Activated CD4-positive, alpha-beta T cell treated with anti-CD3 and anti-CD28 coated beads for 36 hours (primary cell): ENCODE data around the gene MRPS11. TPM values are rescaled to one million over a fixed set of nuclear protein-coding genes. Genes with fewer than 3 reads are reported as not detected.
A peak's percentile ranks its signal among the peaks of the same experiment; 100 is the strongest.
"Not testable (repeated sequence)": the region's sequence is repeated elsewhere in the genome, so short reads cannot be mapped to it uniquely, and the experiment has no call there.

Experiments
- ATAC-seq: fragments of 200-7000 bp; cut with Tn5 transposase; one replicate; pipeline ENCODE4 v1.10.0; 2021; ENCODE audit warnings: mild to moderate bottlenecking, moderate library complexity
- CTCF ChIA-PET: fragments of 350-600 bp; sonication (Branson Sonifier 250); formaldehyde crosslinking; loops from one replicate; lab custom pipeline; 2021; ENCODE audit warnings: antibody characterized with exemption; lab: Charles Lee
- POLR2A ChIA-PET: fragments of 350-600 bp; sonication (Branson Sonifier 250); formaldehyde crosslinking; loops from one replicate; lab custom pipeline; 2021; ENCODE audit warnings: antibody characterized with exemption, inconsistent platforms; lab: Charles Lee
- DNase-seq: peaks from one replicate; pipeline ENCODE4 v3.0.0-alpha.2; 2020
- H3K27ac Mint-ChIP-seq: one replicate; pipeline ENCODE4 v1.8.0; 2021; ENCODE audit warnings: mixed read lengths
- H3K27me3 Mint-ChIP-seq: one replicate; pipeline ENCODE4 v1.8.0; 2021; ENCODE audit warnings: mixed read lengths
- H3K36me3 Mint-ChIP-seq: one replicate; pipeline ENCODE4 v1.8.0; 2021; ENCODE audit warnings: low read depth, mixed read lengths
- H3K4me1 Mint-ChIP-seq: one replicate; pipeline ENCODE4 v1.8.0; 2021; ENCODE audit warnings: mixed read lengths
- H3K4me3 Mint-ChIP-seq: one replicate; pipeline ENCODE4 v1.8.0; 2021; ENCODE audit warnings: mild to moderate bottlenecking, moderate library complexity, mixed read lengths
- H3K9me3 Mint-ChIP-seq: one replicate; pipeline ENCODE4 v1.8.0; 2021; ENCODE audit warnings: low read depth, mixed read lengths
- intact Hi-C, 2 experiments: fragments of 100-400 bp; cut with DNase I in 1 of 2; cut with micrococcal nuclease in 1 of 2; formaldehyde crosslinking; loops; one replicate each; pipeline versions ENCODE4 v1.14.2 to v1.15.1; 2022 to 2024; cut with DNase I, micrococcal nuclease
- total RNA-seq, 2 experiments: library from RNA; stranded (reverse); gene quantifications; one replicate each; pipeline ENCODE4 v1.2.3, GENCODE V29; 2021

The MRPS11 gene
- 10 to 100 TPM; 58.3 to 67.1 TPM for total RNA-seq

GRCh38 chr15:88467073-88467934 is at the start of gene MRPS11, which contains the start of gene MRPL46:
Gene MRPS11, plus strand, starts transcription at chr15:88467708. Its CDS starts 10 bp downstream, at chr15:88467718.
Gene MRPL46, minus strand, starts transcription at chr15:88467388. Its CDS starts 11 bp downstream, at chr15:88467377.
- peak; percentile 94 for DNase-seq
- POLR2A ChIA-PET: interaction anchor here (0.9 to 1.5 kb wide), 6 partner anchors 9 to 197 kb away, joined by 3 to 5 read pairs (median 3); partner anchors contain the start of gene ISG20
- H3K4me3 Mint-ChIP-seq: peak within 1 kb of the TSS; percentile 86
- intact Hi-C loops: loop anchor here (1.0 to 2.0 kb wide), 4 partner anchors 79 to 197 kb away; partner anchors contain the start of genes DET1 (in 2 of the 2) and AEN (in 1 of the 2)
- peaks cover 29% of the 10 kb centered on the region for H3K36me3 Mint-ChIP-seq
- no peaks in the 10 kb centered on the region for H3K27me3 Mint-ChIP-seq
- peaks cover 26% of the 10 kb centered on the region for H3K4me1 Mint-ChIP-seq
- no peaks in the 10 kb centered on the region for H3K9me3 Mint-ChIP-seq
- CTCF ChIA-PET: interaction anchor here (0.6 to 3.5 kb wide), 11 partner anchors 11 to 1023 kb away, joined by 3 to 16 read pairs (median 3); partner anchors contain the start of genes ACAN and ISG20
- peak within 1 kb of the TSS; percentile 98 for H3K27ac Mint-ChIP-seq
- ATAC-seq: peak; percentile 84

- intact Hi-C loops: loop anchor here in 1 of 2 experiments (1.0 to 2.0 kb wide), 3 partner anchors 21 to 46 kb away; no protein-coding TSS in a partner anchor
- no peaks in the 10 kb centered on the region for H3K36me3 Mint-ChIP-seq
- ATAC-seq: peak; percentile 97
- peaks cover 2% of the 10 kb centered on the region for H3K9me3 Mint-ChIP-seq
- POLR2A ChIA-PET: interaction anchor here (1.0 to 1.2 kb wide), 2 partner anchors 12 to 48 kb away, joined by 3 read pairs; partner anchors contain the start of genes MRPL46 and MRPS11
- H3K4me3 Mint-ChIP-seq: no peak overlapping the region
- H3K27me3 Mint-ChIP-seq: peaks cover 31% of the 10 kb centered on the region
- no peak overlapping the region for H3K27ac Mint-ChIP-seq
- CTCF ChIA-PET: interaction anchor here (0.8 to 1.2 kb wide), 3 partner anchors 18 to 97 kb away, joined by 3 to 5 read pairs (median 3); no protein-coding TSS in a partner anchor
- no peak for DNase-seq
- H3K4me1 Mint-ChIP-seq: peaks cover 17% of the 10 kb centered on the region
Measured at GRCh38 chr15:88419830-88420229, 47.7 kb upstream of the MRPS11 start.

GRCh38 chr15:88423331-88423730 is 44.2 kb upstream of the MRPS11 start:
- H3K27me3 Mint-ChIP-seq: peaks cover 19% of the 10 kb centered on the region
- no peak for ATAC-seq
- no peak overlapping the region for H3K4me3 Mint-ChIP-seq
- CTCF ChIA-PET: no interaction called here
- H3K27ac Mint-ChIP-seq: no peak overlapping the region
- peaks cover 17% of the 10 kb centered on the region for H3K4me1 Mint-ChIP-seq
- POLR2A ChIA-PET: no interaction called here
- DNase-seq: no peak
- no peaks in the 10 kb centered on the region for H3K36me3 Mint-ChIP-seq
- intact Hi-C loops: no loop called here
- H3K9me3 Mint-ChIP-seq: peaks cover 2% of the 10 kb centered on the region

DNA sequence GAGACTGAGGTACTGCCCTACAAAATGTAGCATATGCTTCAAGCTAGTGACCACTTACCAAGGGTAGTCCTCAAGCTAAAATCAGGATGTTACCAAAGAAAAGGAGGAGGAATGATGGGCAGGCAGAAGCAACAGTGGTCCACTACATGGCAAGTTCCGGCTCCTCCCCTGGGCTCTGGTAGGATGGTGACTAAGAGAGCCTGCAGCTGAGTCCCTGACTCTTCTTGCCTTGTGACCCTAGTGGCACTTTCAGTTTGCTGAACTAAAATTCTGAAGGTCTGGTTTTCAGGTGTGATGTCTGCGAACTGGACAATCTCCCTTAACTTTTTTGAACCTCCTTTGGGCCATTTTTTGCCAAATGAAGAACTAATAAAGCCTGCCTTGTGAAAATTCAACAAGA is 41.2 kb upstream of the MRPS11 start:
- H3K27ac Mint-ChIP-seq: no peak overlapping the region
- no peaks in the 10 kb centered on the region for H3K36me3 Mint-ChIP-seq
- H3K9me3 Mint-ChIP-seq: no peaks in the 10 kb centered on the region
- H3K27me3 Mint-ChIP-seq: peaks cover 15% of the 10 kb centered on the region
- intact Hi-C loops: no loop called here
- no peaks in the 10 kb centered on the region for H3K4me1 Mint-ChIP-seq
- CTCF ChIA-PET: interaction anchor here (0.7 to 1.4 kb wide), 4 partner anchors 9 to 150 kb away, joined by 3 to 6 read pairs (median 4); no protein-coding TSS in a partner anchor
- H3K4me3 Mint-ChIP-seq: no peak overlapping the region
- POLR2A ChIA-PET: no interaction called here
- DNase-seq: no peak
- ATAC-seq: no peak

DNA sequence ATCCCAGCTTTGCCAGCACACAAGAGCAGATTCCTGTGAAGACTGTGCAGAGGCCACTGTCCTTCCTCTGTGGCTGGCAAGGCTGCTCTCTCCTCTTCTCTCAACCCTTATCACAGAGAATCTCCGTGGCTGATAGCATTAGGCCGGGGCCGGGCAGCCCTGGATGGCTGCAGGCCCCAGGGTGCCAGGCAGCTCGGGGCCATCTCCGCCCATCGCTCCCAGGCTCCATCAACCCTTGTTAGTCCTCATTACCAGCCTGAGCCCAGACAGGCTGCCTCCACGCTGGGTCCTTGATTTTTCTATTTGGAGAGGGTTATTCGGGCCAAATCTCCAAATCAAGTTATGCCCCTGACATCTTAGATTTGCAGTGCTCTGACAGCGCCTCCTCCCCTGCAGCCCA is 39.5 kb upstream of the MRPS11 start:
- POLR2A ChIA-PET: no interaction called here

DNA sequence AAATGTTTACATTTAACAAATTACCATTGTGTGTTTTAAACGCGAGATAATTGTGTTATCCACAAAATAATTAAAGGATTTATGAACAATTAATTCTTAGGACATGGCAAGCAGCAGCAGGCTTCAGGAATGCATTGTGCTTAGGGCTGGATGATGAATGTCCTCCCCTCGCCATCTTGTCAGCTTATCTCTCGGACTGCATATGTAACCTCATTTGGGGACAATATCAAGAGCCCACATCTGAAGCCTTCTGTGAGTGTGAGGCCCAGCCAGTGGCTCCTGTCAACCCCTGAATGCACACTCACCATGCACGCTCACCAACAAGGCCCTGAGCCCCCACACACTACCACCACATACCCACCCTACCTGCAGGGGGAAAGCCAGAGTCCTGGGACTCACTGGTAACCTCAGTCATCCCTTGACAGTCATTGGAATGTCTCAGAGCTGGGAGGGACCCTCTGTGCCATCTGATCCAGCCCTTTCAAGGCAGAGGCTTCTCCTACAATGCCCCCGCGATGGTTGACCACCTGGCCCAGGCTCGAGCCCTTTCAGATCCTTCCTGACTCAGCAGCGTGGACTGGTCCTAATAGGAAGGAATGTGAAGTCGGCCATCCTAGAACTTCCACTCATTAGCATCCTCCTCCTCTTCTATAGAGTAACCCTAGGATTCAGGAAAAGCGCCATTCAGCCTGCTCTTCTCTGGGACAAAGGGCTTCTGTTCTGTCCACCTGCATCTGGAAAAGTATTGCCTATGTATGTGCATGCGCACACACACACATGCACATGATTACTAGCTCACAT is 38.5 kb upstream of the MRPS11 start:
- no peak for ATAC-seq
- no peaks in the 10 kb centered on the region for H3K36me3 Mint-ChIP-seq
- intact Hi-C loops: no loop called here
- no peak for DNase-seq
- H3K27ac Mint-ChIP-seq: no peak overlapping the region
- peaks cover 13% of the 10 kb centered on the region for H3K27me3 Mint-ChIP-seq
- CTCF ChIA-PET: interaction anchor here (0.6 to 0.9 kb wide), 2 partner anchors 185 to 408 kb away, joined by 3 to 4 read pairs; no protein-coding TSS in a partner anchor
- no peaks in the 10 kb centered on the region for H3K4me1 Mint-ChIP-seq
- no peak overlapping the region for H3K4me3 Mint-ChIP-seq
- POLR2A ChIA-PET: no interaction called here
- H3K9me3 Mint-ChIP-seq: no peaks in the 10 kb centered on the region

More for the DNA sequence above, 39.5 kb upstream of the MRPS11 start:
- H3K36me3 Mint-ChIP-seq: no peaks in the 10 kb centered on the region
- H3K27ac Mint-ChIP-seq: no peak overlapping the region
- H3K9me3 Mint-ChIP-seq: no peaks in the 10 kb centered on the region
- H3K27me3 Mint-ChIP-seq: peaks cover 14% of the 10 kb centered on the region
- no peak overlapping the region for H3K4me3 Mint-ChIP-seq
- ATAC-seq (no peak), DNase-seq (no peak)
- no peaks in the 10 kb centered on the region for H3K4me1 Mint-ChIP-seq
- CTCF ChIA-PET: interaction anchor here (0.6 to 0.9 kb wide), 3 partner anchors 149 to 407 kb away, joined by 3 read pairs; no protein-coding TSS in a partner anchor
- intact Hi-C loops: no loop called here

DNA sequence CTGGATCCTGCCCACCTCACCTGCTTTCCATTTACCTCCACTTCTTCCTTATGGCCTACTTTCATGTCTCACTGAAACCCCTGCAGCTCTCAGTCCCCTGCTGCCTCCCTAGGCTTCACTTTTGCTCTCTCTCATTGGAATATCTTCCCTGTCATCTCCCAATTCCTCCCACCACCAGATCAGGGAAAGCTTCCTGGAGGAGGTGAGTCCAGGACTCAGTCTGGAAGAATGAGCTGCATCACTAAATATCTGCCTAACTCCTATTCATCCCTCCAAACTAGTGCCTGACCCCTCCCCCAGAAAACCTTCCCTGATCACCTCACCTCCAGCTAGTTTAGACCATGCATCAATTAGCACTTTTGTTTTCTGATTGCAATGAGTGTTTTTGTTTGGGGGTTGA is 37.5 kb upstream of the MRPS11 start:
- DNase-seq: no peak
- H3K9me3 Mint-ChIP-seq: no peaks in the 10 kb centered on the region
- H3K27ac Mint-ChIP-seq: no peak overlapping the region
- peaks cover 13% of the 10 kb centered on the region for H3K27me3 Mint-ChIP-seq
- ATAC-seq: no peak
- ChIA-PET POLR2A (no interaction called here), CTCF (interaction anchor here (0.6 kb wide), 1 partner anchor 624 kb away, joined by 3 read pairs; no protein-coding TSS in a partner anchor)
- intact Hi-C loops: no loop called here
- H3K4me3 Mint-ChIP-seq: no peak overlapping the region
- H3K36me3 Mint-ChIP-seq: no peaks in the 10 kb centered on the region
- H3K4me1 Mint-ChIP-seq: no peaks in the 10 kb centered on the region

DNA sequence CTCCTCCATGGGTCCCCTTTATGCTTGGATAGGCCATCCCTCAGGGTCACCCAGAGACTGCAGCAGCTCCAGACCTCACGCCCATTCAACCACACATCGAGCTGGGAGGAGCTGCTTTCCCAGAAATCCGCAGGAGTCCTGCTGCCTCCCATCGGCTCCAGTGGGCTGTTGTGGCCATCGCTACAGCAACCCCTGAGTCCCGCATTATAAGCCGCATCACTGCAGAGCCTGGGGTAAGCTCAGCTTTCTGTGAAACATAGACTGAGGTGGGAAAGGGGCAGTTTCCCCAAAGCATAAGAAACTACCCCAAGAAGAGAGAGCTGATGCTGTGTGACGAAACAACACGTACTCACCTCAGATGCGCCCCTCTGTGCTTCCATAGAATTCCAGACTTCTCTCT is 36.1 kb upstream of the MRPS11 start:
- no peaks in the 10 kb centered on the region for H3K9me3 Mint-ChIP-seq
- H3K4me1 Mint-ChIP-seq: peaks cover 4% of the 10 kb centered on the region
- no peak overlapping the region for H3K4me3 Mint-ChIP-seq
- POLR2A ChIA-PET: interaction anchor here (0.6 kb wide), 1 partner anchor 12 kb away, joined by 3 read pairs; no protein-coding TSS in a partner anchor
- no peaks in the 10 kb centered on the region for H3K36me3 Mint-ChIP-seq
- H3K27ac Mint-ChIP-seq: no peak overlapping the region
- peaks cover 13% of the 10 kb centered on the region for H3K27me3 Mint-ChIP-seq
- ATAC-seq (no peak), DNase-seq (no peak)
- CTCF ChIA-PET: interaction anchor here (1.7 kb wide), 1 partner anchor 25 kb away, joined by 4 read pairs; no protein-coding TSS in a partner anchor
- intact Hi-C loops: no loop called here

GRCh38 chr15:88433046-88433685 is 34.3 kb upstream of the MRPS11 start:
- Mint-ChIP-seq H3K27me3 (peaks cover 25% of the 10 kb centered on the region), H3K36me3 (no peaks in the 10 kb centered on the region), H3K9me3 (no peaks in the 10 kb centered on the region), H3K4me3 (no peak overlapping the region), H3K4me1 (peaks cover 4% of the 10 kb centered on the region), H3K27ac (no peak overlapping the region)
- ChIA-PET POLR2A (interaction anchor here (0.6 kb wide), 1 partner anchor 26 kb away, joined by 5 read pairs; no protein-coding TSS in a partner anchor), CTCF (interaction anchor here (1.0 to 1.7 kb wide), 2 partner anchors 23 to 102 kb away, joined by 3 to 4 read pairs; no protein-coding TSS in a partner anchor)
- intact Hi-C loops: no loop called here
- DNase-seq (no peak), ATAC-seq (no peak)

- H3K9me3 Mint-ChIP-seq, H3K27ac Mint-ChIP-seq, intact Hi-C loops, H3K36me3 Mint-ChIP-seq, H3K4me1 Mint-ChIP-seq, DNase-seq, H3K4me3 Mint-ChIP-seq, ATAC-seq: not testable (repeated sequence)
- ChIA-PET CTCF (interaction anchor here (1.0 kb wide), 1 partner anchor 103 kb away, joined by 3 read pairs; no protein-coding TSS in a partner anchor), POLR2A (interaction anchor here (0.6 kb wide), 1 partner anchor 25 kb away, joined by 5 read pairs; no protein-coding TSS in a partner anchor)
- H3K27me3 Mint-ChIP-seq: peaks cover 23% of the 10 kb centered on the region
Measured at GRCh38 chr15:88434106-88434505, 33.4 kb upstream of the MRPS11 start.
